Keratinocyte (primary cell): ENCODE measurements around the gene SLC6A17. TPM values are rescaled to one million over a fixed set of nuclear protein-coding genes. Genes with fewer than 3 reads are reported as not detected.
A peak's percentile ranks its signal among the peaks of the same experiment; 100 is the strongest.

Source experiments
- DNase-seq: peaks from one replicate; pipeline ENCODE4 v3.0.0-alpha.2; 2011; ENCODE audit warnings: low read depth, missing footprints, low spot score
- FAIRE-seq: peaks from 2 replicates; lab custom pipeline; 2011; peaks lifted over from hg19 to GRCh38; lab: Jason Lieb, UNC
- H2AFZ ChIP-seq: 2 replicates; pipeline ENCODE4 v1.6.0; 2012; ENCODE audit warnings: low read length, control low read depth, inconsistent platforms; ENCODE audit not compliant: control insufficient read depth
- H3K27ac ChIP-seq: 2 replicates; pipeline ENCODE4 v1.5.1; 2011; ENCODE audit warnings: low read length; ENCODE audit not compliant: control insufficient read depth, insufficient read depth
- H3K27me3 ChIP-seq: 3 replicates; pipeline ENCODE4 v1.6.0; 2011; ENCODE audit warnings: low read length; ENCODE audit not compliant: control insufficient read depth, insufficient read depth; ENCODE audit errors: extremely low read depth
- H3K36me3 ChIP-seq, 2 experiments: 2 replicates in 1 of 2; 3 replicates in 1 of 2; pipeline ENCODE4 v1.5.1; 2011; ENCODE audit warnings: low read length in 2 of 2, mild to moderate bottlenecking in 1 of 2; ENCODE audit not compliant: control insufficient read depth in 2 of 2, insufficient read depth in 2 of 2; ENCODE audit errors: extremely low read depth in 1 of 2
- H3K4me1 ChIP-seq: 3 replicates; pipeline ENCODE4 v1.5.1; 2011; ENCODE audit warnings: low read length; ENCODE audit not compliant: control insufficient read depth, insufficient read depth; ENCODE audit errors: extremely low read depth
- H3K4me2 ChIP-seq: 3 replicates; pipeline ENCODE4 v1.6.0; 2011; ENCODE audit warnings: low read depth, low read length; ENCODE audit not compliant: control insufficient read depth, insufficient read depth; ENCODE audit errors: extremely low read depth
- H3K4me3 ChIP-seq, 3 experiments: fragments of 200-600 bp in 1 of 3; sonication (generic) in 1 of 3; 2 replicates in 2 of 3; 3 replicates in 1 of 3; pipeline ENCODE4 v1.5.1; 2011 to 2016; ENCODE audit warnings: low read length in 3 of 3, mild to moderate bottlenecking in 3 of 3, control low read depth in 2 of 3, inconsistent platforms in 1 of 3, low read depth in 1 of 3, mixed read lengths in 1 of 3, mixed run types in 1 of 3, moderate library complexity in 1 of 3; ENCODE audit not compliant: control insufficient read depth in 2 of 3, insufficient read depth in 2 of 3; ENCODE audit errors: extremely low read depth in 1 of 3
- H3K79me2 ChIP-seq: 2 replicates; pipeline ENCODE4 v1.6.0; 2012; ENCODE audit warnings: low read length; ENCODE audit not compliant: control insufficient read depth, insufficient read depth
- H3K9ac ChIP-seq: 3 replicates; pipeline ENCODE4 v1.6.0; 2011; ENCODE audit warnings: low read length; ENCODE audit not compliant: control insufficient read depth, insufficient read depth; ENCODE audit errors: extremely low read depth
- H3K9me1 ChIP-seq: 3 replicates; pipeline ENCODE4 v1.6.0; 2011; ENCODE audit warnings: low read length; ENCODE audit not compliant: control insufficient read depth, insufficient read depth; ENCODE audit errors: extremely low read depth
- H3K9me3 ChIP-seq: 2 replicates; pipeline ENCODE4 v1.5.1; 2012; ENCODE audit warnings: low read depth, low read length; ENCODE audit not compliant: control insufficient read depth
- H4K20me1 ChIP-seq: 3 replicates; pipeline ENCODE4 v1.6.0; 2011; ENCODE audit warnings: low read length; ENCODE audit not compliant: control insufficient read depth, insufficient read depth; ENCODE audit errors: extremely low read depth
- EZH2 ChIP-seq: IDR thresholded peaks from one replicate; pipeline ENCODE4 v1.6.1; 2012; ENCODE audit warnings: inconsistent platforms, mild to moderate bottlenecking, low read length, moderate library complexity
- dilution Hi-C: fragments of 300-500 bp; cut with MboI; formaldehyde crosslinking; loops from one replicate; pipeline ENCODE4 v1.7.0; 2020; ENCODE audit warnings: low sequenced_read_pairs; ENCODE audit not compliant: extremely low pct_ligation_motif_present
- polyA plus RNA-seq, 5 experiments: library from polyadenylated mRNA; depleted of rRNA in 3 of 5; stranded (reverse) in 3 of 5; stranded (forward) in 1 of 5; unstranded in 1 of 5; fragments of >200 nt; gene quantifications; 1 replicate in 1 of 5; 2 replicates in 3 of 5; 3 replicates in 1 of 5; pipeline versions ENCODE4 v1.2.1 to v1.2.3, GENCODE V29; 2011 to 2012; ENCODE audit warnings: missing spikeins in 2 of 5, low read depth in 1 of 5, low replicate concordance in 1 of 5
- TF ChIP-seq, protein P1 (sequence below), 3 experiments: IDR thresholded peaks in 1 of 3; conservative IDR thresholded peaks in 1 of 3; optimal IDR thresholded peaks in 1 of 3; 2 replicates in 2 of 3; 3 replicates in 1 of 3; pipeline versions ENCODE3 to v1.5.1; 2011; ENCODE audit warnings: low read length in 3 of 3, mild to moderate bottlenecking in 3 of 3, moderate library complexity in 2 of 3, control low read depth in 1 of 3, inconsistent platforms in 1 of 3; ENCODE audit not compliant: insufficient read depth in 2 of 3; ENCODE audit errors: extremely low read depth in 1 of 3

Gene SLC6A17
- polyA plus RNA-seq, 1 donor (not counting 4 experiments of a cell fraction or from before 2014, with no cell fraction given), result 0.25 TPM

DNA sequence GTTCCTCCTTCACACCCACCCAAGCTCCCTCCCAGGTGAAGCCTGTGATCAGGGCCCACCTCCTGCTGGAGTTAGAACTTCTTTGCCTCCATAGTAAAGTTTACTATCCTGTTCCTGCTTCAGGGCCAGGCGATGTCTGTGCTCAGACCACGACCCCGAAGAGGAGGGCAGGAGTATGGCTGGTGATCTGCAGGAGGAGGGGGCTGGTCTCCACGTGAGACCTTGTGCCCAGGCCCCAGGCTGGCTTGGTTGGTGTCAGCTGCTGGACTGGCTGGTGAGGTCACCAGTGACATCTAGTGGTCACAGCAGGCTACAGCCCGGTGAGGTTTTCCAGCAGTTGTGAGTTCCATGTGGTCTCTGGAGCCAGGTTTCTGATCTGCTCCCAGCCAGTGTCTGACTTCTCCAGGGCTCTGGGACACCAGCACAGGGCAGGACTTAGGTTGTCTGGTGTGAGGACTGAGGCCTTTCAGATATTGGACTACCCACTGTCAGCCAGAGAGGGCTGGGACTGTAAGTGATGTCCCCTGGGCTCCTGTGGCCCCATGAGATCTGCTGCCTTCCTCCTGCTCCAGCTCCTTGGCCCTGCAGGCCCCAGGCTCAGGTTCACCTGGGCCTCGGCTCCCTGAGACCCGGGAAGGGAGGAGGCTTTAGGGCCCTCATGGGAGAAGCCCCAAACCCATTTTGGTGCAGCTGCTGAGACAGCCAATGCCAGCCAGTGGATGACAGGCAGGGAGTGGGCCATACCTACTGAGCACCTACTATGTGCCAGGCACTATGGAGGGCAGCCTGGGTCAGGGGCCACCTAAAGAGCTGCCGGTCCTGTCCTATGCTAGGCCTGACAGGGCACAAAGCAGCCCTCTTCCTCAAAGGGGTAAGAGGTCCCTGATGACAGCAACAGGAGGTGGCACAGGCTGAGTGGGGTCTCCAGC is 44.0 kb upstream of the SLC6A17 start:
- Histone ChIP-seq H3K4me3 (no peak overlapping the region), H3K36me3 (no peaks in the 10 kb centered on the region), H3K27ac (no peak overlapping the region), H2AFZ (no peak overlapping the region), H3K4me2 (no peak overlapping the region), H3K9me3 (no peaks in the 10 kb centered on the region), H3K27me3 (peaks cover 11% of the 10 kb centered on the region), H3K79me2 (no peaks in the 10 kb centered on the region), H3K4me1 (no peaks in the 10 kb centered on the region), H3K9me1 (no peaks in the 10 kb centered on the region), H4K20me1 (peaks cover 2% of the 10 kb centered on the region), H3K9ac (no peak overlapping the region)
- no peak for TF ChIP-seq EZH2
- TF ChIP-seq, protein P1, sequence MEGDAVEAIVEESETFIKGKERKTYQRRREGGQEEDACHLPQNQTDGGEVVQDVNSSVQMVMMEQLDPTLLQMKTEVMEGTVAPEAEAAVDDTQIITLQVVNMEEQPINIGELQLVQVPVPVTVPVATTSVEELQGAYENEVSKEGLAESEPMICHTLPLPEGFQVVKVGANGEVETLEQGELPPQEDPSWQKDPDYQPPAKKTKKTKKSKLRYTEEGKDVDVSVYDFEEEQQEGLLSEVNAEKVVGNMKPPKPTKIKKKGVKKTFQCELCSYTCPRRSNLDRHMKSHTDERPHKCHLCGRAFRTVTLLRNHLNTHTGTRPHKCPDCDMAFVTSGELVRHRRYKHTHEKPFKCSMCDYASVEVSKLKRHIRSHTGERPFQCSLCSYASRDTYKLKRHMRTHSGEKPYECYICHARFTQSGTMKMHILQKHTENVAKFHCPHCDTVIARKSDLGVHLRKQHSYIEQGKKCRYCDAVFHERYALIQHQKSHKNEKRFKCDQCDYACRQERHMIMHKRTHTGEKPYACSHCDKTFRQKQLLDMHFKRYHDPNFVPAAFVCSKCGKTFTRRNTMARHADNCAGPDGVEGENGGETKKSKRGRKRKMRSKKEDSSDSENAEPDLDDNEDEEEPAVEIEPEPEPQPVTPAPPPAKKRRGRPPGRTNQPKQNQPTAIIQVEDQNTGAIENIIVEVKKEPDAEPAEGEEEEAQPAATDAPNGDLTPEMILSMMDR (optimal IDR thresholded peaks at IDR 0.05 in 1 of 3, IDR thresholded peaks at IDR 0.05 in 1 of 3, conservative IDR thresholded peaks at IDR 0.05 in 1 of 3; ENCODE audit: extremely low read depth in 1 of 3, insufficient read depth in 2 of 3, low read length in 3 of 3), result peak; percentile 94 to 97 (median 97)
- DNase-seq (no peak), FAIRE-seq (peak; percentile 81)
- dilution Hi-C loops, result no loop called here

DNA sequence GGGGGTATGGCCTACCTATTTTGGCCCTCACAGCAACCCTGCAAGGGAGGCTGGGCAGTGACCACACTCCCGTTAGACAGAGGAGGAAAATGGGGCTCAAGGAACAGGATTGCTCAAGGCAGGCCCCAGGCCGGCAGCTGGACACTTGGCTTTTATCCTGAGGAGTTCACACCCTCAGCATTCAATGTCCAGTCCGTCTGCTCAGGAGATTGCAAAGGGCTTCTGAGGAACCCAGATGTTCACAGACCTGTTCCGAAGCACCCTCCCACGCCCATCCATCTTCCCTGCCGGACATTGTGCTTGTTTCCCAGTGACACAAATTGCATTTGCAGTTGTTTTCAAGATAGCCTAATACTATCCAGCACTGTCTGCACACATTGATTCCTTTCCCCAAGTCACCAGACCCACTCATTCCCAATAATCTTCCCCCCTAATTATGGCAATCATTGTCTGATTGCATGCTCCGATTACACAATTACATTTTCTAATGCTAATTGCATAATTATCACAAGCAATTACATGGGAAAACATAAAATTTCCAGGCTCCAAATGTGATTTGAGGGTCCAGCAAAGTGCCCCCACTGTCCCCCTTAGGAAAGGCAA is 42.3 kb upstream of the SLC6A17 start:
- FAIRE-seq (no peak), DNase-seq (no peak)
- dilution Hi-C loops, result no loop called here
- Histone ChIP-seq H3K4me1 (no peaks in the 10 kb centered on the region), H3K79me2 (no peaks in the 10 kb centered on the region), H2AFZ (no peak overlapping the region), H3K9me3 (no peaks in the 10 kb centered on the region), H3K9me1 (no peaks in the 10 kb centered on the region), H3K4me3 (no peak overlapping the region), H3K36me3 (no peaks in the 10 kb centered on the region), H3K9ac (no peak overlapping the region), H4K20me1 (peaks cover 1% of the 10 kb centered on the region), H3K27ac (no peak overlapping the region), H3K4me2 (no peak overlapping the region), H3K27me3 (peaks cover 23% of the 10 kb centered on the region)
- TF ChIP-seq, protein P1 (optimal IDR thresholded peaks at IDR 0.05 in 1 of 3, IDR thresholded peaks at IDR 0.05 in 1 of 3, conservative IDR thresholded peaks at IDR 0.05 in 1 of 3; ENCODE audit: extremely low read depth in 1 of 3, insufficient read depth in 2 of 3, low read length in 3 of 3), result no peak
- no peak for TF ChIP-seq EZH2
